ENCODE results near the gene USP28. TPM values are rescaled to one million over a fixed set of nuclear protein-coding genes. Genes with fewer than 3 reads are reported as not detected.
"Not testable (repeated sequence)": the region's sequence is repeated elsewhere in the genome, so short reads cannot be mapped to it uniquely, and the experiment has no call there.

The USP28 gene, protein sequence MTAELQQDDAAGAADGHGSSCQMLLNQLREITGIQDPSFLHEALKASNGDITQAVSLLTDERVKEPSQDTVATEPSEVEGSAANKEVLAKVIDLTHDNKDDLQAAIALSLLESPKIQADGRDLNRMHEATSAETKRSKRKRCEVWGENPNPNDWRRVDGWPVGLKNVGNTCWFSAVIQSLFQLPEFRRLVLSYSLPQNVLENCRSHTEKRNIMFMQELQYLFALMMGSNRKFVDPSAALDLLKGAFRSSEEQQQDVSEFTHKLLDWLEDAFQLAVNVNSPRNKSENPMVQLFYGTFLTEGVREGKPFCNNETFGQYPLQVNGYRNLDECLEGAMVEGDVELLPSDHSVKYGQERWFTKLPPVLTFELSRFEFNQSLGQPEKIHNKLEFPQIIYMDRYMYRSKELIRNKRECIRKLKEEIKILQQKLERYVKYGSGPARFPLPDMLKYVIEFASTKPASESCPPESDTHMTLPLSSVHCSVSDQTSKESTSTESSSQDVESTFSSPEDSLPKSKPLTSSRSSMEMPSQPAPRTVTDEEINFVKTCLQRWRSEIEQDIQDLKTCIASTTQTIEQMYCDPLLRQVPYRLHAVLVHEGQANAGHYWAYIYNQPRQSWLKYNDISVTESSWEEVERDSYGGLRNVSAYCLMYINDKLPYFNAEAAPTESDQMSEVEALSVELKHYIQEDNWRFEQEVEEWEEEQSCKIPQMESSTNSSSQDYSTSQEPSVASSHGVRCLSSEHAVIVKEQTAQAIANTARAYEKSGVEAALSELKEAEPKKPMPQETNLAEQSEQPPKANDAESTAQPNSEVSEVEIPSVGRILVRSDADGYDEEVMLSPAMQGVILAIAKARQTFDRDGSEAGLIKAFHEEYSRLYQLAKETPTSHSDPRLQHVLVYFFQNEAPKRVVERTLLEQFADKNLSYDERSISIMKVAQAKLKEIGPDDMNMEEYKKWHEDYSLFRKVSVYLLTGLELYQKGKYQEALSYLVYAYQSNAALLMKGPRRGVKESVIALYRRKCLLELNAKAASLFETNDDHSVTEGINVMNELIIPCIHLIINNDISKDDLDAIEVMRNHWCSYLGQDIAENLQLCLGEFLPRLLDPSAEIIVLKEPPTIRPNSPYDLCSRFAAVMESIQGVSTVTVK
- polyA plus RNA-seq (2011; rRNA removed) (22.6 and 31.0 TPM in 2 replicates), polyA minus RNA-seq (2011; rRNA and poly(A)+ RNA removed) (13.9 and 14.0 TPM in 2 replicates)

GRCh38 chr11:113875234-113876073 lies at the start of gene USP28:
Gene USP28, minus strand, starts transcription at chr11:113875572. Its CDS starts 71 bp downstream, at chr11:113875501.
- Histone ChIP-seq H3K4me3 (ENCODE audit: low read depth, low read length) (peak within 1 kb of the TSS; percentile 53), H3K27me3 (ENCODE audit: control insufficient read depth, insufficient read depth, low read length) (no peaks in the 10 kb centered on the region), H3K36me3 (ENCODE audit: control insufficient read depth, insufficient read depth, low read length) (no peaks in the 10 kb centered on the region; the same call in 1 of the 2 replicates)
- ChIA-PET CTCF (no interaction called here), POLR2A (no interaction called here)
- peak; percentile 57 for DNase-seq (ENCODE audit: low read depth)
- TF ChIP-seq, protein P1, sequence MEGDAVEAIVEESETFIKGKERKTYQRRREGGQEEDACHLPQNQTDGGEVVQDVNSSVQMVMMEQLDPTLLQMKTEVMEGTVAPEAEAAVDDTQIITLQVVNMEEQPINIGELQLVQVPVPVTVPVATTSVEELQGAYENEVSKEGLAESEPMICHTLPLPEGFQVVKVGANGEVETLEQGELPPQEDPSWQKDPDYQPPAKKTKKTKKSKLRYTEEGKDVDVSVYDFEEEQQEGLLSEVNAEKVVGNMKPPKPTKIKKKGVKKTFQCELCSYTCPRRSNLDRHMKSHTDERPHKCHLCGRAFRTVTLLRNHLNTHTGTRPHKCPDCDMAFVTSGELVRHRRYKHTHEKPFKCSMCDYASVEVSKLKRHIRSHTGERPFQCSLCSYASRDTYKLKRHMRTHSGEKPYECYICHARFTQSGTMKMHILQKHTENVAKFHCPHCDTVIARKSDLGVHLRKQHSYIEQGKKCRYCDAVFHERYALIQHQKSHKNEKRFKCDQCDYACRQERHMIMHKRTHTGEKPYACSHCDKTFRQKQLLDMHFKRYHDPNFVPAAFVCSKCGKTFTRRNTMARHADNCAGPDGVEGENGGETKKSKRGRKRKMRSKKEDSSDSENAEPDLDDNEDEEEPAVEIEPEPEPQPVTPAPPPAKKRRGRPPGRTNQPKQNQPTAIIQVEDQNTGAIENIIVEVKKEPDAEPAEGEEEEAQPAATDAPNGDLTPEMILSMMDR (IDR thresholded peaks at IDR 0.05; ENCODE audit: insufficient read depth, low read depth, low read length), result peak; percentile 14; the same call in 1 of the 2 replicates

DNA sequence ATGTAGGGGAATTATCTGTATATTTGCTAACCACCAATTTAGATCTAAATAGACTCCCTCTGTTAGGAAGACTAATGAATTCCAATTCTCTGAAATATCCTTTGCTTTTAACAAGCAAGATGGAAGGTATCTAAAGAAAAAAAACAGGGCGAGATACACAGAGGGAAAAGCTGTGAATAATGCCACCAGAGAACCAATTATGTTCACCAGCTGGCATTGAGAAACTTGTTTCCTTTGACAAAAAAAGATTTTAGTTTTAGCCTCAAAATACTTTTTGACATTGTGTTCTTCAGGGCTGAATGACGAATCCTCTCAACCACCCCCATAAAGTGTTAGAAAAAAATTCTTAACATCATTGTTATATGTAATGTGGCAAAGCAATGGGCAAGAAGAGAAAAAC lies 48.2 kb upstream of the USP28 start:
- ChIA-PET POLR2A (no interaction called here), CTCF (interaction anchor here (1.2 kb wide), 1 partner anchor 27 kb away, joined by 5 read pairs; no protein-coding TSS in a partner anchor)

DNA sequence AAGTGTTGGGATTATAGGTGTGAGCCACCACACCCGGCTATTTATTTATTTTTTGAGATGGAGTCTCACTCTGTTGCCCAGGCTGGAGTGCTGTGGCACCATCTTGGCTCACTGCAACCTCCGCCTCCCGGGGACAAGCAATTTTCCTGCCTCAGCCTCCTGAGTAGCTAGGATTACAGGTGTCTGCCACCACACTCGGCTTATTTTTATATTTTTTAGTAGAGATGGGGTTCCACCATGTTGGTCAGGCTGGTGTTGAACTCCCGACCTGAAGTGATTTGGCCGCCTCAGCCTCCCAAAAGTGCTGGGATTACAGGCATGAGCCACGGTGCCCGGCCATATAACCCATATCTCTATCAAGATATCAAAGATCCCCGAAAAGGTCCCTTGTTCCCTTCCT lies 36.1 kb upstream of the USP28 start:
- H3K27me3 ChIP-seq (ENCODE audit: control insufficient read depth, insufficient read depth, low read length); H3K4me3 ChIP-seq (ENCODE audit: low read depth, low read length); DNase-seq (ENCODE audit: low read depth); H3K36me3 ChIP-seq (ENCODE audit: control insufficient read depth, insufficient read depth, low read length); POLR2A ChIA-PET: not testable (repeated sequence)
- CTCF ChIA-PET, result interaction anchor here (1.1 to 1.9 kb wide), 2 partner anchors 15 to 349 kb away, joined by 3 to 8 read pairs; no protein-coding TSS in a partner anchor

More for the DNA sequence above, 48.2 kb upstream of the USP28 start:
- Histone ChIP-seq H3K27me3 (ENCODE audit: control insufficient read depth, insufficient read depth, low read length) (no peaks in the 10 kb centered on the region), H3K4me3 (ENCODE audit: low read depth, low read length) (no peak overlapping the region), H3K36me3 (ENCODE audit: control insufficient read depth, insufficient read depth, low read length) (no peaks in the 10 kb centered on the region)
- TF ChIP-seq, protein P1 (IDR thresholded peaks at IDR 0.05; ENCODE audit: insufficient read depth, low read depth, low read length), result no peak
- no peak for DNase-seq (ENCODE audit: low read depth)

GRCh38 chr11:113908098-113908497 lies 32.7 kb upstream of the USP28 start:
- peaks cover 6% of the 10 kb centered on the region; the same call in 1 of the 2 replicates for H3K27me3 ChIP-seq (ENCODE audit: control insufficient read depth, insufficient read depth, low read length)
- POLR2A ChIA-PET, result no interaction called here

More at GRCh38 chr11:113908098-113908497, 32.7 kb upstream of the USP28 start:
- Histone ChIP-seq H3K4me3 (ENCODE audit: low read depth, low read length) (no peak overlapping the region), H3K36me3 (ENCODE audit: control insufficient read depth, insufficient read depth, low read length) (no peaks in the 10 kb centered on the region)
- no peak for DNase-seq (ENCODE audit: low read depth)
- CTCF ChIA-PET, result interaction anchor here (1.1 to 5.8 kb wide), 3 partner anchors 12 to 353 kb away, joined by 3 to 36 read pairs (median 9); no protein-coding TSS in a partner anchor
- TF ChIP-seq, protein P1 (IDR thresholded peaks at IDR 0.05; ENCODE audit: insufficient read depth, low read depth, low read length), result no peak

Data from BJ (cell line).